Stimulated activated CD8-positive, alpha-beta memory T cell treated with anti-CD3 and anti-CD28 coated beads, Interleukin-7, amount 100 ng/mL, for 48 hours (primary cell): Measurements from ENCODE around the gene TRPM2.

ENCODE experiments used
- DNase-seq, 2 donors: peaks; one replicate each; pipeline ENCODE4 v3.0.0-alpha.2; 2020; ENCODE audit warnings: low read depth in 1 of 2; ENCODE audit errors: extremely low read depth in 1 of 2

Gene TRPM2

GRCh38 chr21:44455524-44456213, 102.2 kb downstream of the TRPM2 start:
- DNase-seq = peak in 1 of 2 donors; percentile 10

GRCh38 chr21:44456214-44456914, 102.9 kb downstream of the TRPM2 start:
- no peak for DNase-seq

DNA sequence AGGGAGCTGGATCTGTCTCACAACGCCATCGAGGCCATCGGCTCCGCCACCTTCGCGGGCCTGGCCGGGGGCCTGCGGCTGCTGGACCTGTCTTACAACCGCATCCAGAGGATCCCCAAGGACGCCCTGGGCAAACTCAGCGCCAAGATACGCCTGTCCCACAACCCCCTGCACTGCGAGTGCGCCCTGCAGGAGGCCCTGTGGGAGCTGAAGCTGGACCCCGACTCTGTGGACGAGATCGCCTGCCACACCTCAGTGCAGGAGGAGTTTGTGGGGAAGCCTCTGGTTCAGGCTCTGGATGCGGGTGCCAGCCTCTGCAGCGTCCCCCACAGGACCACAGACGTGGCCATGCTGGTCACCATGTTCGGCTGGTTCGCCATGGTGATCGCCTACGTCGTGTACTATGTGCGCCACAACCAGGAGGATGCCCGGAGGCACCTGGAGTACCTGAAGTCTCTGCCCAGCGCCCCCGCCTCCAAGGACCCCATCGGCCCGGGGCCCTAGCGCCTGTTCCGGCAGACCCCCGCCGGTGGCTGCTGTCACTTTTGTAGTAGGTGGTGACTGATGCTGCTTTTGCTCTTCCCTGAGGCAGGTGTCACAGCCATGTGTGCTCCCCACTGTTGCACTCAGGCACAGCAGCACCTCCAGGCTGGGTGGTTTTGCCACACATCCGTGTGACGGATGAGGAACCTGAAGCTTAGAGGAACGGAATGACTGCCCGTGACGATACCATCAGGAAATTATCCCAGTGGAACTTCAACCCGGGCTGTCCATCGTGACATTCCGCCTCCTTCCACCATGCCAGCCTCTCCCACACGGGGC, 103.7 kb downstream of the TRPM2 start:
- no peak for DNase-seq

DNA sequence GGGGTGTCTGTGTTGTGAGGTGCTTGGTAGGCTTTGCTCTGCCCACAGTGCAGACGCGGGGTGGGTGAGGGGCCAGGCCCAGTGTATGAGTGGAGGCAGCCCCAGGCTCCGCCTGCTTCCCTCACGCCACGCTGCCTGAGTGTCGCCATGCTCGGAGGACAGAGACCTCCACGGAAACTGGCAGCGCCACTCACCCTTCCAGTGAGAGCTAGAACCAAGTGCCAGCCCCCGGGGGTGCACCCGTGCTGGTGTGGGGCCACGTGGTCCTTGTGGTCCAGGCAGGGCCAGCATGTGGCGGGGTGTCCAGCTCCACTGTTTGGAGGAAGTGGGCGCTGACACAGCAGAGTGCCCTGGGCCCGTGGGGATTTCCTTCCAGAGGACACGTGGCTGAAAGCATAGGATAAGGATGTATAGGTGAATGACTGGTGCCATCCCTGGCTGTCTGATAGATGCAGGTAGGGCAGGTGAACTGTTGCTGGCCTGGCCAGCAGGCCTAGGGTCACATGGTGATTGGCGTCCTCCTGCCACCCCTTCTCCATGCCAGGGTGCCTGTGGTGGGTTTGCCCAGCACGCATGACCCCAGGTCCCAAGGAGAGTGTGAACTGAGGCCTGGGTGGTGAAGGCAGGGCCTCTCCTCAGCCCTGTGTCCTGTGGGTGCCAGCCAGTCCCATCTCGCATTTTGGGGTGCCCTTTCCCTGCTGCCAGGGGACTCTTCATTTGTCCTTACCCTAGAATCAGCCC, 105.7 kb downstream of the TRPM2 start:
- DNase-seq = no peak

GRCh38 chr21:44459712-44460440, 106.5 kb downstream of the TRPM2 start:
- DNase-seq = no peak

GRCh38 chr21:44460441-44460755, 107.0 kb downstream of the TRPM2 start:
- DNase-seq = no peak

- DNase-seq = no peak
Observed at GRCh38 chr21:44461005-44461404, 107.6 kb downstream of the TRPM2 start.

- DNase-seq = no peak
Observed at GRCh38 chr21:44461464-44462001, 108.1 kb downstream of the TRPM2 start.

DNA sequence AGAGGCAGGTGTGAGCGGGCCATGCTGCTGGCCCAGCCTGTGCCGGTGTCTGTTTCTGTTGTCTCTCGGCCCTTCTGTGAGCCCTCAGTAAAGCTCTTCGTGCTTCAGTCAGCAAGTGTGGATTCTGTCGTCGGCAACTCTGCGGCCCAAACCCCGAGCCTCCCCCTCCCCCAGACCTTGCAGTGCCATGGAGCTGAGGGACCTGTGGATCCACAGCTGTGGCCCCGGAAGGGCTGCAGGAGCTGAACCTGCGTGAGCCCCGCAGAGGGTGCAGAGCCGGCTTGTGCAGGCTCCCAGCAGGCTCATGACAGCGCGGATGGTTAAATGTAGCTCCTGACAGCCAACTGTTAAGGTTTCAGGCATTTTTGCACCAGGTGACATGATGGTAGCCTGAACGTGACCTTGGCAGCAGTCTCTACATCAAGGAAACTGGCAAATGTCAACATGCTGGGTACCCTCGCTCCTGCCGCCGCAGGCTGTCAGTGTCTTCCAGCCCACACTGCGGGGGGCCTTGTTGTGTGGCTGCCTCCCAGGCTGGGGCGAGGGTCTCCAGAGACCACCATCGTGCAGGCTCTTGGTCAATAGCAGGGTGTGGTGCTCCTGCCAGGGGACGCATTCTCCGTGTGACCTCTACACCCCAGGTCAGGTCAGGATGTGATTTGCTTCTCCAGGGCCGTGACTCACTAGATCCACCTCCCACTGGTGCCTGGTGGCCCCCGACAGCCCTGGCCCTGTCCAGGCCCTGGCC, 108.8 kb downstream of the TRPM2 start:
- no peak for DNase-seq

DNA sequence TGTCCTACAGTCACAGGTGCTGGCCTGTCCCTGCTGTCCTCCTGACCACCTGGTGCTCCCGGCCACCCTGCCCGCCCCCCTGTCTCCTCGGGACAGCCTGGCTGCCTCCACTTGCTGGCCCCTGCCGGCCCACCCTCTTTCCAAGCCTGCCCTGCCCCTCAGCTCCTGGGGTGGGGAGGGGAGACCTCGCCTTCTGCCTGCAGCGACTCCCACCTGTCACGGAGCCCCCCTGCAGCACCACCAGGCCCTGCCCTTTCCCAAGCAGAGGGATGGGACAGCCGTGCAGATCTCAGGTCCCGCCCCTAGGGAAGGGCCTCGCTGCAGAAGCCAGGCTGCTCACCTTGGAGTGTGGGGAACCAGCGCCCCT, 109.4 kb downstream of the TRPM2 start:
- DNase-seq = no peak

- DNase-seq = no peak
Observed at GRCh38 chr21:44463724-44464123, 110.3 kb downstream of the TRPM2 start.

GRCh38 chr21:44464351-44464750, 110.9 kb downstream of the TRPM2 start:
- DNase-seq = no peak

GRCh38 chr21:44466351-44466954, 113.0 kb downstream of the TRPM2 start:
- no peak for DNase-seq

DNA sequence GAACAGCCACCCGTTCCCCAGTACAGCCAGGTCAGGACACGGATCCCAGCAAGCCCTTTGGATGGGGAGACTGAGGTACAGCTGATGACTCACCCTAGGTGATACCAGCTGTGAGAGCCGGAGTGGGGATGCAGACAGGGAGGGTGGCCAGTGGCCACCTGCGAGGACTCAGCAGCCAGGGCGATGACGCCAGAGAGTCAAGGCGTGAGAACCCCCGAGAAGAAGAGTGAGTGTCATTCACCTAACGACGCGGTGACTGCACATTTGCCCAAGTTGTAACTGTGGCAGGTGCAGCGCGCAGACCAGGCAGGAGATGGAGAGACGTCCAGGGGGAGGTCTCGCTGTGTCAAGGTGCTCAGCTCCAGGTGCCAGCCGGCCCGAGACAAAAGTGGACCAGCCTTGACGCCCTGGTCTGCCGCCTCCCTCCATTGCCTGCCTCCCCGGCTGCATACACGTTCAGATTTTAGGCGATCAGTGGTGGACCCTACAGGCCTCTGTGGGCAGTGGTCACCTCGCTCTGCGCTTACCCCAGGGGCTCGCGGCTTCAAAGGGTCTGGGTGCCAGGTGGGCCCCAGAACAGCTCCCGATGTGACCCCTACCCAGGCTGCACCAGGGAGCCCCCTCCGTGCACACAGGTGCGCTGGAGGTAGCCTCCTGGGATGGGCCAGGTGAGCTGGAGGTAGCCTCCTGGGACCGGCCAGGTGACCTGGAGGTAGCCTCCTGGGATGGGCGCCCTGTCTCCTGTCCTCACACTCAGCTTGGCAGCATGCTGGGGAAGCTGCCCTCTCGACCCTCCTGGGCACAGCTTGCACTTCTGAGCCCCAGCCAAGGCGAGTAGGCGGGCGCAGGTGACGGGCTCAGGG, 113.8 kb downstream of the TRPM2 start:
- no peak for DNase-seq

GRCh38 chr21:44467859-44468195, 114.4 kb downstream of the TRPM2 start:
- no peak for DNase-seq

- DNase-seq = no peak
Observed at GRCh38 chr21:44471341-44471740, 117.9 kb downstream of the TRPM2 start.

- DNase-seq = no peak
Observed at GRCh38 chr21:44471996-44472395, 118.6 kb downstream of the TRPM2 start.

GRCh38 chr21:44473915-44474555, 120.6 kb downstream of the TRPM2 start:
- no peak for DNase-seq
